ENCODE results near the gene FAM151B.

Gene FAM151B

DNA sequence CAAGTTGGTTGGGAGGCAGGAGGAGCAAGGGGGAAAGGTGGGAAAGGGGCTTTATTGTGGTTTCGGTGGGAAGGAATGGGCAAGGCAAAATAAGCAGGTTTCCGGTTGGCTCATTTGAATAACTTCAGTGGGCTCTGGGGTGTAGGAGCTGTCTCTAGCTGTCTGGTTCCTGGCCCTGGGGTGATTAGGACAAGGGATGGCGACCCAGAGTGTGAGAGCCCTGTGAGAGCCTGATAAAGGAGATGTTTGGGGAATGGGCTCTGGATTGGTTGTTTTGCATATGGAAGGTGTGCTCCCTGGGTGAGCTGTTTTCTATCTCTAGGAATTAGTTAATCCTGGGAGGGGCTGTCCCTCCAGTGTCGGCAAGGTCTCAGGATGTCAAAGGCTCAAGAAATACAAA, 66.7 kb downstream of the FAM151B start:
- Histone ChIP-seq H3K36me3 (ENCODE audit: insufficient read depth, low read length) (no peaks in the 10 kb centered on the region), H4K20me1 (ENCODE audit: insufficient read depth, low read length, poor library complexity, severe bottlenecking) (no peaks in the 10 kb centered on the region), H3K4me2 (ENCODE audit: low read depth, low read length, poor library complexity, severe bottlenecking) (no peak overlapping the region), H3K9me3 (ENCODE audit: insufficient read depth, low read depth, low read length) (no peaks in the 10 kb centered on the region), H3K9me2 (replicated peaks; ENCODE audit: low read depth, low read length) (no peaks in the 10 kb centered on the region), H3K27me3 (ENCODE audit: insufficient read depth, low read length, poor library complexity, severe bottlenecking) (no peaks in the 10 kb centered on the region), H3F3A (ENCODE audit: low read depth) (no peaks in the 10 kb centered on the region), H3K9ac (ENCODE audit: low read depth, low read length, poor library complexity, severe bottlenecking) (no peak overlapping the region), H2AFZ (ENCODE audit: low read length) (no peak overlapping the region), H3K79me2 (ENCODE audit: insufficient read depth, low read length) (no peaks in the 10 kb centered on the region), H3K4me1 (ENCODE audit: insufficient read depth, low read length, poor library complexity, severe bottlenecking) (no peaks in the 10 kb centered on the region), H3K4me3 (ENCODE audit: low read length, poor library complexity, severe bottlenecking) (no peak overlapping the region)
- TF ChIP-seq EZH2phosphoT487 (IDR thresholded peaks at IDR 0.05; ENCODE audit: borderline replicate concordance), result no peak
- TF ChIP-seq, protein P1, sequence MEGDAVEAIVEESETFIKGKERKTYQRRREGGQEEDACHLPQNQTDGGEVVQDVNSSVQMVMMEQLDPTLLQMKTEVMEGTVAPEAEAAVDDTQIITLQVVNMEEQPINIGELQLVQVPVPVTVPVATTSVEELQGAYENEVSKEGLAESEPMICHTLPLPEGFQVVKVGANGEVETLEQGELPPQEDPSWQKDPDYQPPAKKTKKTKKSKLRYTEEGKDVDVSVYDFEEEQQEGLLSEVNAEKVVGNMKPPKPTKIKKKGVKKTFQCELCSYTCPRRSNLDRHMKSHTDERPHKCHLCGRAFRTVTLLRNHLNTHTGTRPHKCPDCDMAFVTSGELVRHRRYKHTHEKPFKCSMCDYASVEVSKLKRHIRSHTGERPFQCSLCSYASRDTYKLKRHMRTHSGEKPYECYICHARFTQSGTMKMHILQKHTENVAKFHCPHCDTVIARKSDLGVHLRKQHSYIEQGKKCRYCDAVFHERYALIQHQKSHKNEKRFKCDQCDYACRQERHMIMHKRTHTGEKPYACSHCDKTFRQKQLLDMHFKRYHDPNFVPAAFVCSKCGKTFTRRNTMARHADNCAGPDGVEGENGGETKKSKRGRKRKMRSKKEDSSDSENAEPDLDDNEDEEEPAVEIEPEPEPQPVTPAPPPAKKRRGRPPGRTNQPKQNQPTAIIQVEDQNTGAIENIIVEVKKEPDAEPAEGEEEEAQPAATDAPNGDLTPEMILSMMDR (conservative IDR thresholded peaks at IDR 0.05; ENCODE audit: low read length), result no peak

DNA sequence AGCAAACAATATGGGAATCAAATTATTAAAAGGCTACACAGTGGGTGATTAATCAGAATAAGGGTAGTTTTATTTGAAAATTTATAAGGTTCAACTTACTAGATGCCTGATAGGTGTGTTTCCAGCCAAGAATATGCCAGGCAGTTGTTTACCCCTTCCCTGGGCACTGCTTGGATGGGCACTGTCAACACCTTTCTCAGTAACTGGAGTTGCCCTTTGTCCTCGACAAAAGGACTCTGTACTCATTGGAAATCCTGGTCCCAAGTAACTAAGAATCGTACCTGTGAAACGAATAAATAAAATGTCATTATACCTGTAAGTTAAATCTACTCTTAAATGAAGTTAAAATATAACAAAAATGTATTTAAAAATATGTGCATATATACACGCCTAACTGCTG, 67.2 kb downstream of the FAM151B start:
- Histone ChIP-seq H3F3A (ENCODE audit: low read depth) (no peaks in the 10 kb centered on the region), H3K9ac (ENCODE audit: low read depth, low read length, poor library complexity, severe bottlenecking) (no peak overlapping the region), H3K4me2 (ENCODE audit: low read depth, low read length, poor library complexity, severe bottlenecking) (no peak overlapping the region), H3K9me2 (replicated peaks; ENCODE audit: low read depth, low read length) (no peaks in the 10 kb centered on the region), H3K4me1 (ENCODE audit: insufficient read depth, low read length, poor library complexity, severe bottlenecking) (no peaks in the 10 kb centered on the region), H3K4me3 (ENCODE audit: low read length, poor library complexity, severe bottlenecking) (no peak overlapping the region), H2AFZ (ENCODE audit: low read length) (no peak overlapping the region), H3K79me2 (ENCODE audit: insufficient read depth, low read length) (no peaks in the 10 kb centered on the region), H3K36me3 (ENCODE audit: insufficient read depth, low read length) (no peaks in the 10 kb centered on the region), H3K9me3 (ENCODE audit: insufficient read depth, low read depth, low read length) (no peaks in the 10 kb centered on the region), H3K27me3 (ENCODE audit: insufficient read depth, low read length, poor library complexity, severe bottlenecking) (no peaks in the 10 kb centered on the region), H4K20me1 (ENCODE audit: insufficient read depth, low read length, poor library complexity, severe bottlenecking) (no peaks in the 10 kb centered on the region)
- TF ChIP-seq, protein P1 (conservative IDR thresholded peaks at IDR 0.05; ENCODE audit: low read length), result no peak
- TF ChIP-seq EZH2phosphoT487 (IDR thresholded peaks at IDR 0.05; ENCODE audit: borderline replicate concordance), result no peak

DNA sequence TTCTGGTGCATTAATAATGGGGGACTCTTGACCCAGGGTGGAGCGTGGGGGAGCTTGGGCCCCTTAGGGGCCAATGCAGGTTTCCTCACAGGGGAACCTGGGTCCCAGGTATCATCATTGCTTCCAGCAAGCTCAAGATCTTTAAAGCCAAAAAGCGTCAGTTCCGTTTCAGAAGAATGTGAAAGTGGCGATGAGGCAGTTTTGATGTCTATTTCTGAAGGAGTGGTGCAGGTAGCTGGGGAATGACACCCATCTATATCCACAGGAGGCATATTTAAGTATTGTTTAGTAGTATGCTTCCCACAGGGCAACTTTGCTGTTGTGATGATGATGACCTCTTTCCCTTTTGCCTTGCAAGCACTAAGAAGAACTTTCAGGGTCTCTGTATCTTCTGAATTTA, 71.3 kb downstream of the FAM151B start:
- Histone ChIP-seq H4K20me1 (ENCODE audit: insufficient read depth, low read length, poor library complexity, severe bottlenecking) (no peaks in the 10 kb centered on the region), H2AFZ (ENCODE audit: low read length) (no peak overlapping the region), H3F3A (ENCODE audit: low read depth) (no peaks in the 10 kb centered on the region), H3K36me3 (ENCODE audit: insufficient read depth, low read length) (no peaks in the 10 kb centered on the region), H3K27me3 (ENCODE audit: insufficient read depth, low read length, poor library complexity, severe bottlenecking) (no peaks in the 10 kb centered on the region), H3K4me2 (ENCODE audit: low read depth, low read length, poor library complexity, severe bottlenecking) (no peak overlapping the region), H3K4me1 (ENCODE audit: insufficient read depth, low read length, poor library complexity, severe bottlenecking) (no peaks in the 10 kb centered on the region), H3K9me2 (replicated peaks; ENCODE audit: low read depth, low read length) (no peaks in the 10 kb centered on the region), H3K9ac (ENCODE audit: low read depth, low read length, poor library complexity, severe bottlenecking) (no peak overlapping the region), H3K79me2 (ENCODE audit: insufficient read depth, low read length) (no peaks in the 10 kb centered on the region), H3K4me3 (ENCODE audit: low read length, poor library complexity, severe bottlenecking) (no peak overlapping the region), H3K9me3 (ENCODE audit: insufficient read depth, low read depth, low read length) (no peaks in the 10 kb centered on the region)
- TF ChIP-seq, protein P1 (conservative IDR thresholded peaks at IDR 0.05; ENCODE audit: low read length), result no peak
- no peak for TF ChIP-seq EZH2phosphoT487 (IDR thresholded peaks at IDR 0.05; ENCODE audit: borderline replicate concordance)
